ENCODE measurements around the gene SMAD2.

Gene SMAD2

GRCh38 chr18:47793609-47794008, 136.8 kb downstream of the SMAD2 start:
- H3K4me3 ChIP-seq (ENCODE audit: low read depth, low read length) = no peak overlapping the region
- no peak for TF ChIP-seq CTCF (conservative IDR thresholded peaks at IDR 0.05; ENCODE audit: low read depth, low read length)
- no peak for DNase-seq (ENCODE audit: low read depth)

GRCh38 chr18:47791461-47791985, 138.9 kb downstream of the SMAD2 start:
- TF ChIP-seq CTCF (conservative IDR thresholded peaks at IDR 0.05; ENCODE audit: low read depth, low read length) = no peak
- DNase-seq (ENCODE audit: low read depth) = no peak

GRCh38 chr18:47790036-47790435, 140.4 kb downstream of the SMAD2 start:
- TF ChIP-seq CTCF (conservative IDR thresholded peaks at IDR 0.05; ENCODE audit: low read depth, low read length) = no peak
- H3K4me3 ChIP-seq (ENCODE audit: low read depth, low read length) = no peak overlapping the region
- no peak for DNase-seq (ENCODE audit: low read depth)

More at GRCh38 chr18:47791461-47791985, 138.9 kb downstream of the SMAD2 start:
- H3K4me3 ChIP-seq (ENCODE audit: low read depth, low read length) = no peak overlapping the region

GRCh38 chr18:47788621-47789020, 141.8 kb downstream of the SMAD2 start:
- DNase-seq (ENCODE audit: low read depth) = no peak
- no peak overlapping the region for H3K4me3 ChIP-seq (ENCODE audit: low read depth, low read length)
- no peak for TF ChIP-seq CTCF (conservative IDR thresholded peaks at IDR 0.05; ENCODE audit: low read depth, low read length)

GRCh38 chr18:47781561-47781960, 148.9 kb downstream of the SMAD2 start:
- H3K4me3 ChIP-seq (ENCODE audit: low read depth, low read length) = no peak overlapping the region
- TF ChIP-seq CTCF (conservative IDR thresholded peaks at IDR 0.05; ENCODE audit: low read depth, low read length) = no peak

GRCh38 chr18:47780011-47780725, 150.3 kb downstream of the SMAD2 start:
- no peak for TF ChIP-seq CTCF (conservative IDR thresholded peaks at IDR 0.05; ENCODE audit: low read depth, low read length)
- no peak overlapping the region for H3K4me3 ChIP-seq (ENCODE audit: low read depth, low read length)
- DNase-seq (ENCODE audit: low read depth) = no peak

More at GRCh38 chr18:47781561-47781960, 148.9 kb downstream of the SMAD2 start:
- no peak for DNase-seq (ENCODE audit: low read depth)

GRCh38 chr18:47779381-47779780, 151.1 kb downstream of the SMAD2 start:
- no peak for TF ChIP-seq CTCF (conservative IDR thresholded peaks at IDR 0.05; ENCODE audit: low read depth, low read length)
- no peak overlapping the region for H3K4me3 ChIP-seq (ENCODE audit: low read depth, low read length)
- DNase-seq (ENCODE audit: low read depth) = no peak

Measured in choroid plexus epithelial cell (primary cell).